Smooth muscle cell of the brain vasculature (primary cell): ENCODE measurements around the gene ZNRF4.
"Not testable (repeated sequence)": the region's sequence is repeated elsewhere in the genome, so short reads cannot be mapped to it uniquely, and the experiment has no call there.

ENCODE experiments used
- DNase-seq: peaks from one replicate; pipeline ENCODE4 v3.0.0-alpha.2; 2012; ENCODE audit warnings: low read depth, low spot score

The ZNRF4 gene, protein sequence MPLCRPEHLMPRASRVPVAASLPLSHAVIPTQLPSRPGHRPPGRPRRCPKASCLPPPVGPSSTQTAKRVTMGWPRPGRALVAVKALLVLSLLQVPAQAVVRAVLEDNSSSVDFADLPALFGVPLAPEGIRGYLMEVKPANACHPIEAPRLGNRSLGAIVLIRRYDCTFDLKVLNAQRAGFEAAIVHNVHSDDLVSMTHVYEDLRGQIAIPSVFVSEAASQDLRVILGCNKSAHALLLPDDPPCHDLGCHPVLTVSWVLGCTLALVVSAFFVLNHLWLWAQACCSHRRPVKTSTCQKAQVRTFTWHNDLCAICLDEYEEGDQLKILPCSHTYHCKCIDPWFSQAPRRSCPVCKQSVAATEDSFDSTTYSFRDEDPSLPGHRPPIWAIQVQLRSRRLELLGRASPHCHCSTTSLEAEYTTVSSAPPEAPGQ

DNA sequence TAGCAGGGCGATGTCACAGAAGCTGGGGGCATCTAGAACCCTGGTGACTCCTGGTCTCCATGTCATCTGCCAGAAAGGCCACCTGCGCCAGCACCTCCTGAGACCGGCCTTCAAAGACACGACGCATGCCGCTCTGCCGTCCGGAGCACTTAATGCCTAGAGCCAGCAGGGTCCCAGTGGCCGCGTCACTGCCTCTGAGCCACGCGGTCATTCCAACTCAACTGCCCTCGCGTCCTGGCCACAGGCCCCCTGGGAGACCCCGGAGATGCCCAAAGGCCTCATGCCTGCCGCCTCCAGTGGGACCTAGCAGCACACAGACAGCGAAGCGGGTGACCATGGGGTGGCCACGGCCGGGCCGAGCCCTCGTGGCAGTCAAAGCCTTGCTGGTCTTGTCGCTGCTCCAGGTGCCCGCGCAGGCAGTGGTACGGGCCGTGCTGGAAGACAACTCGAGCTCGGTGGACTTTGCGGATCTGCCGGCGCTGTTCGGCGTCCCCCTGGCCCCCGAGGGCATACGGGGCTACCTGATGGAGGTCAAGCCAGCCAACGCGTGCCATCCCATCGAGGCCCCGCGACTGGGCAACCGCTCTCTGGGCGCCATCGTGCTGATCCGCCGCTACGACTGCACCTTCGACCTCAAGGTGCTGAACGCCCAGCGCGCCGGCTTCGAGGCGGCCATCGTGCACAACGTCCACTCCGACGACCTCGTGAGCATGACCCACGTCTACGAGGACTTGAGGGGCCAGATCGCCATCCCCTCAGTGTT, at the start of gene ZNRF4:
Gene ZNRF4 (plus strand): TSS at position 51 of the 763 bp plus-strand sequence. CDS start 75 bp downstream, at position 126.
- DNase-seq, result no peak

DNA sequence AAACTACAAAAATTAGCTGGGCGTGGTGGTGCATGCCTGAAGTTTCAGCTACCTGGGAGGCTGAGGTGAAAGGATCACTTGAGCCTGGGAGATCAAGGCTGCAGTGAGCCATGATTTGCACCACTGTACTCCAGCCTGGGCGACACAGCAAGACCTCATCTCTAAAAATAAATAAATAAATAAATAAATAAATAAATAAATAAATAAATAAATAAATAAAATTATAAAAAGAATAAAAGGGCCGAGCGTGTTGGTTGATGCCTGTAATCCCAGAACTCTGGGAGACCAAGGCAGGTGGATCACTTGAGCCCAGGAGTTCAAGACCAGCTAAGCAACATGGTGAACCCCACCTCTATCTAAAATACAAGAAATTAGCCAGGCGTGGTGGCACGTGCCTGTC, 49.0 kb upstream of the ZNRF4 start:
- not testable (repeated sequence) for DNase-seq

DNA sequence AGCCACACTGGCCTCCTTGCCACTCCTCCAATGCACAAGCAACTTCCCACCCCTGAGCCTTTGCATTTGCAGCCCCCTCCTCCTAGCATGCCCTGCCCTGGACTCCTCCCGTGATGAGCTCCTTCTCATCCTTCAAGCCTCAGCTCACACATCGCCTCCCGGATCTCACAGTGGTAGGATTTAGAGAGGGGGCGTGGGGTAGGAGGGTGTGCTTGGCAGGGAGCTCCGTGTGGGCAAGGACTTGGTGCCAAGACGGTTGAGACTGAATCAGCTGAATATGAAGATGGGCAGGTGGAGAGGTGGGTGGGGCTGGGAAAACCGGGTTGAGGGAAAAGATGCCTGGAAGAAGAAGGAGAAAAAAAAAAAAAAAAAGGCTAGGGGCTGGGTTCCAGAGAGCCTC, 48.4 kb upstream of the ZNRF4 start:
- DNase-seq, result no peak

DNA sequence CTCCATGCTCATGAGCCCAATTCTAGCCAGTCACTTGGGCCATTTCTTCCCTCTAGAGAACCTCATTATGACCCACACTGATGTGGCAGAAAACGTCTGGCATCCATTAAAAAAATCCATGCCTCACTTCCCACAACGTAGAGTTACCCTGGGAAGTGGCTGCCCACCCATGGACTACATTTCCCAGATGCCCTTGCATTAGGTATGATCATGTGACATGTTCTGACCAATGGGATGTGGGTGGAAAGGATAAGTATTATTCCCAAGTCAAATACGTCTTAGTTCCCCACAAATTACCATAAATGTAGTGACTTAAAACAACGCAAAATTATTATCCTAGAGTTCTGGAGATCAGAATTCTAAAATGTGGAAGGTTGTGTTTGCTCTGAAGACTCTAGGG, 47.9 kb upstream of the ZNRF4 start:
- no peak for DNase-seq

DNA sequence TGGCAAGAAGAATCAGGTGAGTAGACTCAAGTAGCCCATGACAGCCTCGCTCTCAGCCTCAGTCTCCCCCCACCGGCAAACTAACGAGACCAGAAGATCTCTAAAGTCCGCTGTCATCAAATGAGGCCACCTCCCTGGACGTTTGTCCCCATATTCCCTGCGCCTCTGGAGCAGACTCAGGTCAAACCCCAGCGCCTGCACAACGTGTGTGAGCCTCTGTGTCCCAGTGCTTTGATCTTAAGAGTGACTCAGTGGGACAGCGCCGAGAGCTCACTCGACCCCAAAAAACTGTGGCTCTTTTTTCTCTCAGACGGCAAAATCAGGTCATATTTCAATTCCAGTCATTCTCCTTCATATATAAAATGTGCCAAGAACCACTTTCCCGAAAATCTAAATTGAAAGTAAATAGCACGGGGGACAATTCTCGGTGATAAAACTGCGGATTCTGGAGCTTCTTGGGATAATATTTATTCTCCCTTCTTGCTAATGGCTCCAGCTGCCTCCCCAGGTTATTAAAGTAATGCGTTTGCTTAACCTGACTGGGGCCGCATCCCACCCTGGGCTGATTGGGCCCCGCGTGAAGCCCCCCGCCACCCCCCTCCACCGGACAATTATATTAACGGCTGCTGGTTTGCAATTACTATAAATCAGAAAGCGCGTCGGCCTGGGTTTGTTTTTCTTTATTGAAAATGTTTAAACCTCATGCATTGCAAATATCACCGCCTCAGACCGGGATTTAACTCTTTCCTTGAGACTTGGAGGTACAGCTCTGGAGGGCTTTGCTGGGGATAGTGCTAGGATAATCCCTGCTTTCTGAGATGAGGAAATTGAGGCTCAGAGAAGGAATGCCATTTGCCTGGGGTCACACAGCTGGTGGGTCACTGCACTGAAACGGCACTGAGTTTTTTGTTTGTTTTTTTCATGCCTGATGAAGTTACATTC, 37.5 kb upstream of the ZNRF4 start:
- DNase-seq, result no peak

DNA sequence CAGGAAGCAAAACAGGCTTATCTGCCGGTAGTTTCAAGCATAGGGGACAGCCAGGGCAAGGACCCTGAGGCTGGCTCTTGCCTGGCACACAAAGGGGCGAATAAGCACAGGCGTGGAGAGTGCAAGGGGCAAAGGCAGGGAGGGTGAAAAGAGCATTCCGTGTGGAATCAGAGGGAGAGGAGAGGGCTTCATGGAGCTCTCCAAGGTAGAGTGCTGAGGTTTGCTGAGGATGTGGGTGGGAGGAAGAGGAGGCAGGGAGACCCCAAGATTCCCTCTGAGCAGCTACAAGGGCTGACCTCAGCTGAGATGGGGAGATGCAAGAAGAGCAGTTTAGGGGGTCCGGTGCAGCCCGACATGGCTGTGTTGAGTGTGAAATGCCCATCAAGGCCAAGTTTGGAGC, 36.5 kb upstream of the ZNRF4 start:
- DNase-seq, result no peak

DNA sequence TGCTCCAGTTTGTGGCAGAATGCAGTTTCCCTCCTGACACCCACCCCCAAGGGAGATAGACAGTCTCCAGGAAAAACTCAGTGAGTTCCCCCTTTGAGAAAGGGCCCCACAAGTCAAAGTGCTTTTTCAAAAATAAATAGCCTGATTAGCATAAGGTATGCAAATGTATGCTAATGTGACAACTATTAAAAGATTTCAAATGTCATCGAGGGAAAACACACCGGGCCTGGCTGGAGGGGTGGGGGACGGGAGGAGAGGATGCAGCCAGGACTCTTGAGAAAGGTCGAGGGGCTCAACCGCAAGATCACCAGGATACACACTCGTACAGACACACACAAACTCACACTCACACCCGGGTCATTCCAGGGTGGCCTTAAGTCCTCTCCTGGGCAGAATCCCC, 34.3 kb upstream of the ZNRF4 start:
- no peak for DNase-seq

DNA sequence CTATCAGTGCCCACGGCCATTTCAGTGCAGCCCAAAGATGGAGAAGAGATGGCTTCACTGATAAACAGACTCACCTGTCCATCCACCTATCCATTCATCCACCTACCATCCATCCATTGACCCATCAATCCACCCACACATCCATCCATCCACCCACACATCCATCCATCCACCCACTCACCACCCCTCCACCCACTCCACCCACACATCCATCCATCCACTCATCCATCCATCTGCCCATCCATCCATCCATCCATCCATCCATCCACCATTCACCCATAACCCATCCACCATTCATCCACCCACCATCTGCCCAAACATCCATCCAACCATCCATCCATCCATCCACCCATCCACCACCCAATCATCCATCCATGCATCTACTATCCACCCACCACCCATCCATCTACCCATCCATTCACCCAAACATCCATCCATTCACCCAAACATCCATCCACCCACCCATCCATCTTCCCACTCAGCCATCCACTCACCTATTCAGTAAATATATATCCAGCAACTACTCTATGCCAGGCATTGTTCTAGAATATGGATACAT, 31.6 kb upstream of the ZNRF4 start:
- no peak for DNase-seq

DNA sequence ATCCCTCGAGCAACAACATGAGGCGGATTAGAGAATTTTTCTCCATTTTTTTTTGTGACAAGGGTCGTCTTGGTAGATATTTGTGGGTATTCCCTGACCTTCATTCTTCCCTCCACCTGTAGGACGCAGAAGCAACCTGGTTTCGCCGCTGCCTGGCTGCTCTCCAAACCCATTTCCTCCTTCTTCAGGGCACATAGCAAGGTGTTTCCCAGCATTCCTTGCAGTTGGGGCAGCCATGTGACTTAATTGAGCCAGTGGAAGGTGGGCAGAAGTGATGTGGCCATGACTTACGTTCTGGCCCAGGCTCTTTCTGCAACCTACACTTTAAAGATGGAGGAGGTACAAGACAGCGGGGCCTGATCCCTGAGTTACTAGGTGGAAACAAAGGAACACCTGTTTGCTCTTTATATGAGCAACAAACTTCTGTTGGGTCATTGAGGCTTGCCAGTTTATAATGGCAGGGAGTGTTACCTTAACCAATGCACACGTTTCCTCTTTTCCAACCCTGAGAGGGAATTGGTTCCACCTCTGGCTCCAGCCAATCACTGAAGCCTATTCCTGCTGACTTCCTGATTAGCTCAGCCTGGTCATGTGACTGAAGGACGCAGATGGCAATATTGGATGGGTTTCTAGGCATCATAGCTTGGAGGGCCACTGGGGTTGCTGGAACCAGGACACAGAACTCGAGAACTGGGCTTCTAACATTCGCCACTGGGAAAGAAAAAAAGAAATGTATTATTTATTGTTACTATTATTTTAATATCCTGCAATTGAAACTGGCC, 30.8 kb upstream of the ZNRF4 start:
- no peak for DNase-seq

DNA sequence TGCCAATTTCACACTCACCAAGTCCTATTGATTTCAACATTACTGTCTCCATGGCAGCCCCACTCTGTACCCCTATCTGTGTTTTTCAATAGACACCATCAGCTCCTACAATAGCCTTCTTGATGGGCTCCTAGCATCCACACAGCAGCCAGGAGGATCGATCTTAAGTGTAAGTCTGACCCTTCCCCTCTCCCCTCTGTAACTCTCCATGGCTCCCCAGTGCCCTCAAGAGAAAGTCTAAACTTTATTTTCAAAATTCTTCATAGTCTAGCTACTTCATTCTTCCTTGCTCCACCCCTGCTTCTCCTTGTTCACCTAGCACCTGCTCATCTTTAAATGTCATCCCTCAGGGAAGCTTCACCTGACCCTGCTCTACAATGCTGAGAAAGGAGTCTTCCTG, 30.0 kb upstream of the ZNRF4 start:
- no peak for DNase-seq

DNA sequence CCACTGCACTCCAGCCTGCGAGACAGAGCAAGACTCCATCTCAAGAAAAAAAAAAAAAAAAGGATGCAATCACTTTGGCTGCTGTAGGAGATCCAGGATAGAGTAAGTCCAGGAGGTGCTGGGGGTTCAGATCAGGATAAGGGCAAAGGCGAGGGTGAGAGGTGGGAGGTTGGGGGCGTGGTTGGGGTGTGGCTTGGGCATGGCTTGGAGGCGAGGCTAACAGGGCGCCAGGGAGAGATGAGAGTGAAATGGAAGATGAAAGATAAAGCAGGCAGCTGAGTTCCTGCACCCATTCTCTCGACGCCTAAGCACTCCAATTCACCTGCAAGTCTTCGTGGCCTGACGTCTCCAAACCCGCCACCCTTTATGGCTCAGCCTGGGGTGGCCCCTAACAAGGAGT, 25.0 kb upstream of the ZNRF4 start:
- no peak for DNase-seq

DNA sequence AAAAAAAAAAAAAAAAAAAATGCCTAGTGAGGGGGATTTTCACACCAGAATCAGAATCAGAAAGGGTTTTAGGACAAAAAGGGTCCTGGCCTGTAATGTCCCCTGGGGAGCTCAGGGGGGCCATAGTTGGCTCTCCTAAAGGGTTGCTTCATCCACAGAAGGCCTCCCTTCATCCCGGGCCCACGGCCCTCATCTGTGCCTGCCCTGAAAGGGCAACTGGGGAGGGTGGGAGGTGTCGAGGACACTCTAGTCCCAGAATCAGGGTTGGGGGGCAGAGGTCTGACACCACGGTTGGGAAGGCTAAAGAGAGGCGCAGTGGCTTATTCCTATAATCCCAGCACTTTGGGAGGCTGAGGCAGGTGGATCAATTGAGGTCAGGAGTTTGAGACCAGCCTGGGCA, 22.5 kb upstream of the ZNRF4 start:
- DNase-seq, result no peak

DNA sequence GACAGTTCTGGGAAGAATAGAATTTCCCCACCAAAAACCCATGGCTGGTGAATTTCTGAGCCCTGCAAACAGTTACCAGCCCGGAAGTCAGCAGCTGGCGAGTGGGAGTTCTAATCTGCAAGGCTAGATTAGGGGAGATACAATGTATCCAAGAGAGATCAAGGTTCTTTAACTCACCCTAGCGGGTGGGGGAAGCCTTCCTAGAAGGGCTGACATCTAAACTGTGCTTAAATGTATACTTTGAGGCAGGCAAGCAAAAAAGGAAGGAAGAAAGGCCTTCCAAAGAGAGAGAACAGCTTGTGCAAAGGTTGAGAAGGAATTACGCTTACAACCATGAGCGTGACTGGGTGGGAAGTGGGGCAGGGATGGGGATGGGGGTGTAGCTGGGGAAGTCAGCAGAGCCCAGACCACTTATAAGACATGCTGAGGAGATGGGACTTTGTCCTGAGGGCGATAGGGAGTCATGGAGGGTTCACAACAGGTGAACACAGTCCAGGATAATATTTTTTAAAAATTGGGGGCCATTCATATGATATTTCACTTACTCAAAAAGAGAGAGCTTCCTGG, 20.8 kb upstream of the ZNRF4 start:
- DNase-seq, result no peak

DNA sequence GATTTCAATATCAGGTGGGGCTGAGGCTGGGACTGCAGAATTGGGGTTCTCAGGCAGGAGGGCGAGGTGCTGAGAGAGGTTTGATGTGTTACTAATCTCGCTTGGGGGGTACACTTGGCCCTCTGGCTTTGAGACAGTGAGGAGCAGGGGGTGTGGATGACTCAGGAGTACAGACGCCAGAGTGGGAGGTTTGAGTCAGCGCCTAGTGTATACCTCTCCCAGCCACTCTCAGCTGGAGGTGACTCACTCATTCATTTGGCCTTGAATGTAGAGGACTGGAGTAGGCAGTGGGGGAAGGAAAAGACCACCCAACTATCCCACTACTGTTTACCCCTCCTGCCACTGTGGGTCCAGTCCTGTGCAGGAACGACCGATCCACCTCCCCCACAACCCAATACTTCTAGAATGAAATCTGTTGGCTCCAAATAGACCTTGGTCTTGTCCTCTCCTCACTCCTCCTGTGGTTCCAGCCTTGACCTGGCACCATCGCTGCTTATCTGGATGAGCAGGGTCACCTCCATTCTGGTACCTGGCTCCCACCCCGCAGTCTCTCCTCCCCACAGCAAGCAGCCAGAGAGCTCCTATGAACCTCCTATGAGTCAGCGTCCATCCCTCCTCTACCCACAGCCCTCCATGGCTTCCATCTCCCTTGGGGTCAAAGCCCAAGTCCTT, 20.1 kb upstream of the ZNRF4 start:
- no peak for DNase-seq

DNA sequence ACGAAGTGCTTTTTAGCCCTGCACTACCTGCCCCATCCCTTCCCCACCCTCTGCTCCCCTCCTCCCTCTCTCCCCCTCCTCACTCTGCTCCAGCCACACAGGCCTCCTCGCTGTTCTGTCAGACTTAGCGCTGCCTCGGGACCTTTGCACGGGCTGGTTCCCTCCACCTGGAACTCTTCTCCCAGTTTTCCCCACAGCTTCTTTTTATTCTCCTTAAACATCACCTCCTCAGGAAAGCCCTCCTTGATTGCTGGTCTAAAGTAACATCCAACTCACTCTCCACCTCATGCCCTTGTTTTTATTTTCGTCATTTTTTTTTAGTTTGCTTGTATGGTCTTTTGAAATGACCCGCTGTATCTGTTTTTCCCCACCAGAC, 19.6 kb upstream of the ZNRF4 start:
- no peak for DNase-seq

DNA sequence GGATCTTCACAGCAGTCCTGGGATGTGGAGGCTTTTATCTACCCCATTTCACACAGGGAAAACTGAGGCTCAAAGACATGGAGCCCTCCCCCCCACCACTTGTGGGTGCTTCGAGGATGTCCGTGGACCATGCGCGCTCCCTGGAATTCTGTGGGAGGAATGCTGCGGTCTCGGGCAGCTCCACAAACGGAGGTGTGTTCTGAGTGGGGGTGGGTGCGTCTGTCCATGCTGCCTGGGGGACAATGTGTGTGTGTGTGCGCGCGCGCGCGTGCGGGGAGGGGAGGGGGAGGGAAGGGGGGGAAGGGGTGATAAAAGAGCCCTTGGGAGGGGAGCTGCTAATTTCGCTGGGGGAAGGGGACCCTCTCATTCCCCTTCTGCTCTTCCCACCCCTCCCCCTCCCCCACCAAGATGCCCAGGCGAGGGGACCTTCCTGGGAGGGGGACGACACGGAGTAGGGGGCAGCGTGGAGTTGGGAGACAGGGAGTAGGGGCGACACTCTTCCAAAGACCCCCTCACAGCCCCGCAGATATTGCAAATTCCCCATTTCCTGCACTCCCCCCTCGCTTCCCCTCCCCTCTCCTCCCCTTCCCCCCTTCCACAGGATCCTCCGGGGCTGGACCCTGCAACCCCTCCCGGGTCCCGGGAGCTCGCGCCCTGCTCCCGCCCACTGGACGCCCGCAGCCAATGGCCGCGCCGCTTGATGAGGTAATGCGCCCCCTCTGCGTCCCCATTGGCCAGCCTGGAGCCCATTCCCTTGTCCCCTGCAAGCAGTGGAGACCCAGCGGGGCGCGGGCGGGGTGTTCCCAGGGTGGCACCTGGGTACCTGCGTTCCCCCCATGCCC, 18.9 kb upstream of the ZNRF4 start:
- no peak for DNase-seq

DNA sequence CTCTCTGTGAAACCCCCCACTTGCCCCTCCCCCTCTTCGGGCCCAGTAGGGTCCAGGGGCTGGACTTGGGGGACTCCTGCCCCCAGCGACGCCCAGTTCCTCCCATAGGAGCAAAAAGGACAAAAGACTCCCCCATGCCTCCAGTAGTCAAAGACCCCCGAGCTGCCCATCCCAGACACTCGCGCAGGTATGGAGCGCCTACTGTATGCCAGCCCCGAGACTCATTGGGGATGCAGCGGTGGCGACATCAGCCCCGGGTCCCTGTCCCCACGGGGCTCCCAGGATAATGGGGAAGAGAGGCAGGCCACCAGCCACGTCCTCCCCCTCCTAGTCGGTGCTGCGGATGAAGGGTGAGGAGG, 18.3 kb upstream of the ZNRF4 start:
- no peak for DNase-seq

DNA sequence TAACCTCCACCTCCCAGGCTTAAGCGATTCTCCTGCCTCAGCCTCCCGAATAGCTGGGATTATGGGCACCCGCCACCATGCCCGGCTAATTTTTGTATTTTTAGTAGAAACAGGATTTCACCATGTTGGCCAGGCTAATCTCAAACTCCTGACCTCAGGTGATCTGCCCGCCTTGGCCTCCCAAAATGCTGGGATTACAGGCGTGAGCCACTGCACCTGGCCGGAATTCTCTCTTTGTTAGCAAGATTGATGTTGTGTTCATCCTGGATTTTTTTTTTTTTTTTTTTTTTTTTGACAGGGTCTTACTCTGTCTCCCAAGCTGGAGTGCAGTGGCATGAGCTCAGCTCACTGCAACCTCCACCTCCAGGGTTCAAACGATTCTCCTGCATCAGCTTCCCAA, 16.5 kb upstream of the ZNRF4 start:
- not testable (repeated sequence) for DNase-seq

DNA sequence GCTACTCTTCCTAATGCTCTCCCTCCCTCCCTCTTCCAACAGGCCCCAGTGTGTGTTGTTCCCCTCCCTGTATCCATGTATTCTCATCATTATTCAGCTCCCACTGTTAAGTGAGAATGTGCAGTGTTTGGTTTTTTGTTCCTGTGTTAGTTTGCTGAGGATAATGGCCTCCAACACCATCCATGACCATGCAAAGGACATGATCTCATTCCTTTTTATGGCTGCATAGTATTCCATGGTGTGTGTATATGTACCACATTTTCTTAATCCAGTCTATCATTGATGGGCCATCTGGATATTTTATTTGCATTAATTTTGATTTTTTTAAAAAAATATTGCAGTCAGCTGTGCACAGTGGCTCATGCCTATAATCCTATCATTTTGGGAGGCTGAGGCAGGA, 15.8 kb upstream of the ZNRF4 start:
- no peak for DNase-seq
